GM13976 (cell line): Measurements from ENCODE around the gene ALDH7A1.
A peak's percentile ranks its signal among the peaks of the same experiment; 100 is the strongest.

ENCODE experiments used
- DNase-seq: peaks from one replicate; pipeline ENCODE4 v3.0.0; 2012; ENCODE audit warnings: low spot score
- CTCF ChIP-seq: IDR thresholded peaks from 2 replicates; pipeline ENCODE4 v1.5.1; 2012; ENCODE audit warnings: borderline replicate concordance, mild to moderate bottlenecking; ENCODE audit not compliant: insufficient read depth; ENCODE audit errors: extremely low read depth, missing control alignments, control extremely low read depth
- in situ Hi-C: fragments of 300-500 bp; cut with MboI; formaldehyde crosslinking; loops from one replicate; pipeline ENCODE4 v1.12.0; 2022; ENCODE audit warnings: low sequenced_read_pairs, mixed read lengths, inconsistent platforms; ENCODE audit not compliant: unreplicated experiment

Gene ALDH7A1

GRCh38 chr5:126552614-126553013 is 42.4 kb downstream of the ALDH7A1 start:
- no peak for DNase-seq
- in situ Hi-C loops, result no loop called here
- TF ChIP-seq CTCF, result no peak

- DNase-seq, result peak; percentile 59
- in situ Hi-C loops, result no loop called here
- peak; percentile 64 for TF ChIP-seq CTCF
Observed at GRCh38 chr5:126544087-126544740, 50.8 kb downstream of the ALDH7A1 start.

- in situ Hi-C loops, result no loop called here
- no peak for TF ChIP-seq CTCF
- DNase-seq, result no peak
Observed at GRCh38 chr5:126543660-126544059, 51.4 kb downstream of the ALDH7A1 start.

GRCh38 chr5:126543009-126543408 is 52.0 kb downstream of the ALDH7A1 start:
- in situ Hi-C loops, result no loop called here
- TF ChIP-seq CTCF, result no peak
- no peak for DNase-seq

GRCh38 chr5:126542441-126542840 is 52.6 kb downstream of the ALDH7A1 start:
- in situ Hi-C loops, result no loop called here
- TF ChIP-seq CTCF, result no peak
- no peak for DNase-seq

- in situ Hi-C loops, result no loop called here
Observed at GRCh38 chr5:126540631-126541030, 54.4 kb downstream of the ALDH7A1 start.

More at GRCh38 chr5:126540631-126541030, 54.4 kb downstream of the ALDH7A1 start:
- no peak for TF ChIP-seq CTCF
- no peak for DNase-seq
